WTC11 (cell line): Measurements from ENCODE around the gene MRPL19. TPM values are rescaled to one million over a fixed set of nuclear protein-coding genes. Genes with fewer than 3 reads are reported as not detected.

Source experiments
- ATAC-seq: fragments of 200-7000 bp; cut with Tn5 transposase; 2 replicates; pipeline ENCODE4 v1.10.0; 2021; ENCODE audit warnings: mild to moderate bottlenecking, moderate library complexity
- CTCF ChIA-PET: fragments of 300-600 bp; sonication (Branson Sonifier 250); formaldehyde crosslinking; loops from one replicate; lab custom pipeline; 2021; ENCODE audit warnings: antibody characterized with exemption; lab: Charles Lee
- POLR2A ChIA-PET: fragments of 350-600 bp; sonication (Branson Sonifier 250); formaldehyde crosslinking; loops from one replicate; lab custom pipeline; 2021; ENCODE audit warnings: antibody characterized with exemption; lab: Charles Lee
- DNase-seq: peaks from one replicate; pipeline ENCODE4 v3.0.0; 2021; ENCODE audit warnings: low spot score
- H3K27ac Mint-ChIP-seq: 2 replicates; pipeline ENCODE4 v1.8.0; 2021; ENCODE audit warnings: mixed read lengths
- H3K27me3 Mint-ChIP-seq: 2 replicates; pipeline ENCODE4 v1.8.0; 2021; ENCODE audit warnings: low read depth, mild to moderate bottlenecking, moderate library complexity, mixed read lengths
- H3K36me3 Mint-ChIP-seq: 2 replicates; pipeline ENCODE4 v1.8.0; 2021; ENCODE audit warnings: mixed read lengths
- H3K4me1 Mint-ChIP-seq: 2 replicates; pipeline ENCODE4 v1.8.0; 2022; ENCODE audit warnings: mixed read lengths
- H3K4me3 Mint-ChIP-seq: 2 replicates; pipeline ENCODE4 v1.8.0; 2021; ENCODE audit warnings: mild to moderate bottlenecking, moderate library complexity, mixed read lengths
- H3K9me3 Mint-ChIP-seq: 2 replicates; pipeline ENCODE4 v1.8.0; 2021; ENCODE audit warnings: mixed read lengths
- CREB1 ChIP-seq: sonication (generic); formaldehyde crosslinking; IDR thresholded peaks from 2 replicates; pipeline ENCODE4 v1.8.0; 2023; ENCODE audit warnings: mild to moderate bottlenecking, missing genetic modification reagents
- CREM ChIP-seq: sonication (generic); formaldehyde crosslinking; IDR thresholded peaks from 2 replicates; pipeline ENCODE4 v1.8.1; 2022; ENCODE audit warnings: mild to moderate bottlenecking, missing genetic modification reagents, moderate library complexity
- FOXJ3 ChIP-seq: sonication (generic); formaldehyde crosslinking; IDR thresholded peaks from 2 replicates; pipeline ENCODE4 v1.9.0; 2021; ENCODE audit warnings: missing genetic modification reagents, mild to moderate bottlenecking, borderline replicate concordance
- FOXK1 ChIP-seq: sonication (generic); formaldehyde crosslinking; IDR thresholded peaks from 2 replicates; pipeline ENCODE4 v1.8.0; 2022; ENCODE audit warnings: mild to moderate bottlenecking, moderate library complexity, missing genetic modification reagents
- FOXP4 ChIP-seq: sonication (generic); formaldehyde crosslinking; IDR thresholded peaks from 2 replicates; pipeline ENCODE4 v1.8.0; 2022; ENCODE audit warnings: mild to moderate bottlenecking, missing genetic modification reagents
- GABPB1 ChIP-seq: sonication (generic); formaldehyde crosslinking; IDR thresholded peaks from 2 replicates; pipeline ENCODE4 v1.8.1; 2023; ENCODE audit warnings: mild to moderate bottlenecking, missing genetic modification reagents
- JAZF1 ChIP-seq: fragments of 250-450 bp; sonication (Bioruptor Pico); IDR thresholded peaks from 2 replicates; pipeline ENCODE4 v1.9.0; 2021; ENCODE audit warnings: moderate library complexity, mild to moderate bottlenecking, inconsistent platforms
- MXD4 ChIP-seq: fragments of 250-450 bp; sonication (Bioruptor Pico); IDR thresholded peaks from 2 replicates; pipeline ENCODE4 v1.8.0; 2021; ENCODE audit warnings: mild to moderate bottlenecking, moderate library complexity, borderline replicate concordance
- NFYB ChIP-seq: sonication (generic); formaldehyde crosslinking; conservative IDR thresholded peaks from 2 replicates; pipeline ENCODE4 v1.8.0; 2022; ENCODE audit warnings: low read depth, missing genetic modification reagents
- PRRX2 ChIP-seq: fragments of 250-450 bp; sonication (Bioruptor Pico); IDR thresholded peaks from 2 replicates; pipeline ENCODE4 v1.8.0; 2021; ENCODE audit warnings: mild to moderate bottlenecking
- SMAD3 ChIP-seq: sonication (generic); formaldehyde crosslinking; IDR thresholded peaks from 2 replicates; pipeline ENCODE4 v1.8.0; 2022; ENCODE audit warnings: missing genetic modification reagents, mild to moderate bottlenecking, borderline replicate concordance
- SOX15 ChIP-seq: fragments of 250-450 bp; sonication (Bioruptor Pico); IDR thresholded peaks from 2 replicates; pipeline ENCODE4 v1.9.0; 2021; ENCODE audit warnings: mild to moderate bottlenecking
- SP1 ChIP-seq: sonication (generic); formaldehyde crosslinking; conservative IDR thresholded peaks from 2 replicates; pipeline ENCODE4 v1.8.1; 2022; ENCODE audit warnings: missing genetic modification reagents
- TEAD4 ChIP-seq: sonication (generic); formaldehyde crosslinking; IDR thresholded peaks from 2 replicates; pipeline ENCODE4 v1.8.0; 2022; ENCODE audit warnings: mild to moderate bottlenecking, missing genetic modification reagents
- TP53 ChIP-seq: sonication (generic); formaldehyde crosslinking; IDR thresholded peaks from 2 replicates; pipeline ENCODE4 v1.8.1; 2023; ENCODE audit warnings: mild to moderate bottlenecking, missing genetic modification reagents
- ZMAT4 ChIP-seq: fragments of 250-450 bp; sonication (Bioruptor Pico); IDR thresholded peaks from 2 replicates; pipeline ENCODE4 v1.9.0; 2021; ENCODE audit warnings: mild to moderate bottlenecking
- ZNF138 ChIP-seq: sonication (generic); formaldehyde crosslinking; conservative IDR thresholded peaks from 2 replicates; pipeline ENCODE4 v1.8.1; 2022; ENCODE audit warnings: mild to moderate bottlenecking, moderate library complexity, missing genetic modification reagents
- ZNF512 ChIP-seq: sonication (generic); formaldehyde crosslinking; IDR thresholded peaks from 2 replicates; pipeline ENCODE4 v1.8.1; 2022; ENCODE audit warnings: missing genetic modification reagents, borderline replicate concordance
- total RNA-seq: library from RNA; stranded (reverse); gene quantifications from 3 replicates; pipeline ENCODE4 v1.2.3, GENCODE V29; 2021
- TF ChIP-seq, protein P1 (sequence below): sonication (generic); formaldehyde crosslinking; IDR thresholded peaks from 2 replicates; pipeline ENCODE4 v1.8.1; 2022; ENCODE audit warnings: mild to moderate bottlenecking, missing genetic modification reagents, moderate library complexity, borderline replicate concordance
- TF ChIP-seq, protein P2 (sequence below): sonication (generic); formaldehyde crosslinking; IDR thresholded peaks from 2 replicates; pipeline ENCODE4 v1.8.1; 2023; ENCODE audit warnings: mild to moderate bottlenecking, missing genetic modification reagents, moderate library complexity
- TF ChIP-seq, protein P3 (sequence below): sonication (generic); formaldehyde crosslinking; IDR thresholded peaks from 2 replicates; pipeline ENCODE4 v1.8.1; 2022; ENCODE audit warnings: mild to moderate bottlenecking, moderate library complexity, missing genetic modification reagents

MRPL19 gene
- total RNA-seq, 1 experiment from 2014 or later: 65.8 TPM

DNA sequence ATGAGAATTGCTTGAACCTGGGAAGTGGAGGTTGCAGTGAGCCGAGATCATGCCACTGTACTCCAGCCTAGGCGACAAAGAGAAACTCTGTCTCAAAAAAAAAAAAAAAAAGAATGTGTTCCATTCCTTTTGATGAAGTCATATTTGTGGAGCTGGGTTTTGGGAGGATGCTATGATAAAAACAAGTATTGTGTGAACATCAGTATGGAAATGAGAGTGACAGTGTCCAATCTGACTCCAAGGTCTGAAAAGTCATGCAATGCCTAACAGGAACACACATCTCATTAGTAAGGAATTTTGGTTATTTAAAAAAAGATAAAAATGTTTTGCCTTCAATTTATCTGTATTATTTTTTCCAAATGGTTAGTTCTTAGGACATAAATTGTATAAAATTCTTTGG lies 52.3 kb downstream of the MRPL19 start:
- H3K36me3 Mint-ChIP-seq: peaks cover 48% of the 10 kb centered on the region
- CTCF ChIA-PET: no interaction called here
- no peak for TF ChIP-seq ZNF512
- TF ChIP-seq MXD4 (CRISPR knock-in tag): no peak
- TF ChIP-seq, all 79 proteins: peak for 0
- H3K27ac Mint-ChIP-seq: no peak overlapping the region
- H3K4me3 Mint-ChIP-seq: no peak overlapping the region
- H3K4me1 Mint-ChIP-seq: peaks cover 3% of the 10 kb centered on the region; the same call in 1 of the 2 replicates
- no peaks in the 10 kb centered on the region for H3K27me3 Mint-ChIP-seq
- H3K9me3 Mint-ChIP-seq: peaks cover 12% of the 10 kb centered on the region
- POLR2A ChIA-PET: no interaction called here
- DNase-seq (no peak), ATAC-seq (no peak)

GRCh38 chr2:75702593-75702992 lies 56.0 kb downstream of the MRPL19 start:
- Mint-ChIP-seq H3K27me3 (no peaks in the 10 kb centered on the region), H3K4me1 (peaks cover 3% of the 10 kb centered on the region; the same call in 1 of the 2 replicates), H3K4me3 (no peak overlapping the region), H3K27ac (no peak overlapping the region), H3K9me3 (peaks cover 5% of the 10 kb centered on the region), H3K36me3 (peaks cover 58% of the 10 kb centered on the region)
- no peak for ATAC-seq
- DNase-seq: no peak
- CTCF ChIA-PET: no interaction called here
- TF ChIP-seq, protein P1, sequence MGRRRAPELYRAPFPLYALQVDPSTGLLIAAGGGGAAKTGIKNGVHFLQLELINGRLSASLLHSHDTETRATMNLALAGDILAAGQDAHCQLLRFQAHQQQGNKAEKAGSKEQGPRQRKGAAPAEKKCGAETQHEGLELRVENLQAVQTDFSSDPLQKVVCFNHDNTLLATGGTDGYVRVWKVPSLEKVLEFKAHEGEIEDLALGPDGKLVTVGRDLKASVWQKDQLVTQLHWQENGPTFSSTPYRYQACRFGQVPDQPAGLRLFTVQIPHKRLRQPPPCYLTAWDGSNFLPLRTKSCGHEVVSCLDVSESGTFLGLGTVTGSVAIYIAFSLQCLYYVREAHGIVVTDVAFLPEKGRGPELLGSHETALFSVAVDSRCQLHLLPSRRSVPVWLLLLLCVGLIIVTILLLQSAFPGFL (CRISPR knock-in tag): no peak
- no peak for TF ChIP-seq JAZF1
- TF ChIP-seq TP53 (CRISPR knock-in tag): no peak
- no peak for TF ChIP-seq TEAD4 (CRISPR knock-in tag)
- no peak for TF ChIP-seq ZNF138
- POLR2A ChIA-PET: no interaction called here

GRCh38 chr2:75703589-75704287 lies 57.2 kb downstream of the MRPL19 start:
- H3K27ac Mint-ChIP-seq: no peak overlapping the region
- TF ChIP-seq ZNF512 (no peak), ZMAT4 (CRISPR knock-in tag) (no peak), FOXK1 (CRISPR knock-in tag) (no peak), PRRX2 (no peak), CREM (CRISPR knock-in tag) (no peak), TP53 (CRISPR knock-in tag) (no peak), NFYB (CRISPR knock-in tag) (no peak), FOXJ3 (CRISPR knock-in tag) (no peak), CREB1 (CRISPR knock-in tag) (no peak), SOX15 (CRISPR knock-in tag) (no peak), GABPB1 (CRISPR knock-in tag) (no peak), SMAD3 (CRISPR knock-in tag) (no peak), SP1 (CRISPR knock-in tag) (no peak), FOXP4 (CRISPR knock-in tag) (no peak)
- TF ChIP-seq, protein P2, sequence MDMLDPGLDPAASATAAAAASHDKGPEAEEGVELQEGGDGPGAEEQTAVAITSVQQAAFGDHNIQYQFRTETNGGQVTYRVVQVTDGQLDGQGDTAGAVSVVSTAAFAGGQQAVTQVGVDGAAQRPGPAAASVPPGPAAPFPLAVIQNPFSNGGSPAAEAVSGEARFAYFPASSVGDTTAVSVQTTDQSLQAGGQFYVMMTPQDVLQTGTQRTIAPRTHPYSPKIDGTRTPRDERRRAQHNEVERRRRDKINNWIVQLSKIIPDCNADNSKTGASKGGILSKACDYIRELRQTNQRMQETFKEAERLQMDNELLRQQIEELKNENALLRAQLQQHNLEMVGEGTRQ: no peak
- TF ChIP-seq, protein P3, sequence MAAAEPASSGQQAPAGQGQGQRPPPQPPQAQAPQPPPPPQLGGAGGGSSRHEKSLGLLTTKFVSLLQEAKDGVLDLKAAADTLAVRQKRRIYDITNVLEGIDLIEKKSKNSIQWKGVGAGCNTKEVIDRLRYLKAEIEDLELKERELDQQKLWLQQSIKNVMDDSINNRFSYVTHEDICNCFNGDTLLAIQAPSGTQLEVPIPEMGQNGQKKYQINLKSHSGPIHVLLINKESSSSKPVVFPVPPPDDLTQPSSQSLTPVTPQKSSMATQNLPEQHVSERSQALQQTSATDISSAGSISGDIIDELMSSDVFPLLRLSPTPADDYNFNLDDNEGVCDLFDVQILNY (CRISPR knock-in tag): no peak

More at GRCh38 chr2:75703589-75704287, 57.2 kb downstream of the MRPL19 start:
- ATAC-seq (no peak), DNase-seq (no peak)
- ChIA-PET CTCF (no interaction called here), POLR2A (no interaction called here)
- peaks cover 6% of the 10 kb centered on the region for H3K4me1 Mint-ChIP-seq
- H3K4me3 Mint-ChIP-seq: no peak overlapping the region
- no peaks in the 10 kb centered on the region for H3K9me3 Mint-ChIP-seq
- H3K36me3 Mint-ChIP-seq: peaks cover 46% of the 10 kb centered on the region
- no peaks in the 10 kb centered on the region for H3K27me3 Mint-ChIP-seq
